HG02973 (cell line): ENCODE results near the gene DPM2.

Source experiments
- ATAC-seq: cut with Tn5 transposase; IDR thresholded peaks from one replicate; pipeline ENCODE4 v1.9.1; 2021; ENCODE audit warnings: moderate library complexity; ENCODE audit not compliant: unreplicated experiment

The DPM2 gene

DNA sequence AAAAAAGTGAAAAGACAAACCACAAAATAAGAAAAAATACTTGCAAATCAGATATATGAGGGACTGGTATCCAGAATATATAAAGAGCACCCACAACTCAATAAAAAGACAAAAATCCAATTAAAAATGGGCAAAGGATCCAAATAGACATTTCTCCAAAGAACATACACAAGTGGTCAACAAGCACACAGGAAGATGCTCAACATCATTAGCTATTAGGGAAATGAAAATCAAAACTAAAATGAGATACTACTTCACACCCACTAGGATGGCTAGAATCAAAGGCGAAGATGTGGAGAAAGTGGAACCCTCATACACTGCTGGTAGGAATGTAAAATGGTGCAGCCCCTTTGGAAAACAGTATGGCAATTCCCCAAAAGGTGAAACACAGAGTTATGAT is 21.1 kb upstream of the DPM2 start:
- ATAC-seq: no peak

DNA sequence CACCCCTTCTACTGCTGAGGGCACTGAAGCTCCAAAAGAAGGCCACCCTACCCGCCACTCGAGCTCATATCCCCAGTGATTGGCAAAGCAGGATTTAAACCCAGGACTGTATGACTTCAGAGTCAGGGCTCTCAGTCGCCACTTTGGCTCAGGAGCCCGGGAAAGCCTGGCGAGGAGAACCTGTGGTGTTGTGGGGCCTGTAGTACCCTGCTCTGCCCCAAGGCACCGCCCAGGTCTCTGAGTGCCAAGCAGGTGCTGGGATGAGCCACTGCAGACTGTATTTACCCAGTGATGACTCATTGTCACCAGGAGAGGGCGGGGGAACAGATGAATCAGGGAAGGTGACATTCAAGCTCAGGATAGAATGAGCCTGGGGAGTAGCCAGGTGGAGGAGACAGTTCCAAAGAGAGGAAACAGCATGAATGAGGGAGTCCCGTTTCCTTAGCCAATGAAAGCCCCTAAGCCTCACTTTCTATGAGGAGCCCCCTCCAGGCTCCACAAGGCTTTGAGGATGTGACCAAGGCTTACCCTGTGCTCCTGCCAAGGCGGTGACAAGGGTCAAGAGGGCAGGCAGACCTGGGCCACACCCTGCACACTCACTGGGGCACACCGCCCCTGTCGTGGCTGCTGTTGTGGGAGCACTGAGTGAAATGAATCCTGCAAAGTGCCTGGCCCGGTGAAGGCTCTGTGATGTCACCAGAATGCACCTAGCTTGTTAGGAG is 17.8 kb upstream of the DPM2 start:
- ATAC-seq: peak; percentile 52

DNA sequence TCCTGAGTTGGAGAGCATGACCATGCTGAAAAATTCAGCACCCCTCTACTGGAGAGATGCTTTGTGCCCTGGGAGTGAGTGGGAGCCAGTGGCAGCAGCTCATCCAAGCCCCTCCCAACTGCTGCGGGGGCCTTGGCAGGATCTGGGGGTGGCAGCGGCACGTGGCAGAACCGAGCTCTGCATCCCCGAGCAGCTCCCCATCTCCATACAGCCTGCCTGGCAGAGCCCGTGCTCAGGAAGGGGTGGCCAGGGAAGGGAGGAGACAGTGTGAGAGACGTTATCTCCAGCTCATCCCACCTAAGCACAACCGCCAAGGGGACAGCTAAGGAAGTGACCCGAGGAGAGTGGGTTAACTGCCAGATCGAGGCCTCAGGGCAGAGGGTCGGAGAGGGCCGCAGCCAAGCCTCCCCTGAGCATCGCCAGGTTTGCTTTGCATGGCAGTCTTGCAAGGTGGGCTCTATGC is 17.2 kb upstream of the DPM2 start:
- ATAC-seq: no peak

DNA sequence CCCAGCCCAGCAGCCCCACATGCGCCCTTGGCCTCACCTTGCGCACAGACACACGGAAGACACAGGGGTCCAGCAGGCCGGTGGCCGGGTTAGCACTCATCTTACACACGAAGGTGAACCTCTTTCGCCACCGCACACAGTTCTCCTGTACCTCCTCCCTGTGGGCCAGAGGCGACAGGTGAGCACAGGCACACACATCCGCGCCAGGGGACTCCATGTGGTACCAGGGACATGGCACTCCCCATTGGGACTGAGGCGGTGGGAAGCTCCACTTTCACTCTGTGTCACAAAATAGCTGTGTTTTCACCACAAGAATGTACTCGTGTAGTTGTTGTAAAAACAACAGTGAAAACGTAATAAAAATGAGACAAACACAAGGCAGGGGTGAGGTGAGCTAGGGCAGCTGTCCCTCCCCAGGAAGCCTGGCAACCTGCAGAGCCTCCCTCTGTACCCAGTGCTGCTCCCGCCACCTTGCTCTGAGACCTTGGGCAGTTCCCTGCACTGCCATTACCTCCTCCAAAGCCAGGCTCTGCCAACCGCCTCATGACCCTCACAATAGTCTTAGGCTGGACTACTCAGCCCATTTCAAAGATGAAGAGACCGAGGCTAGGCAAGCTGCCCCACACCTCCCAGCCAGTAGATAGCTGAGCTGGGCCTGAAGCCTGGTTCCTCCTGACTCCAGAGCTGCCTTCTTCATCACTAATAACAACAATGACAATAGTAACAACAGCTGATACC is 16.3 kb upstream of the DPM2 start:
- ATAC-seq: no peak

DNA sequence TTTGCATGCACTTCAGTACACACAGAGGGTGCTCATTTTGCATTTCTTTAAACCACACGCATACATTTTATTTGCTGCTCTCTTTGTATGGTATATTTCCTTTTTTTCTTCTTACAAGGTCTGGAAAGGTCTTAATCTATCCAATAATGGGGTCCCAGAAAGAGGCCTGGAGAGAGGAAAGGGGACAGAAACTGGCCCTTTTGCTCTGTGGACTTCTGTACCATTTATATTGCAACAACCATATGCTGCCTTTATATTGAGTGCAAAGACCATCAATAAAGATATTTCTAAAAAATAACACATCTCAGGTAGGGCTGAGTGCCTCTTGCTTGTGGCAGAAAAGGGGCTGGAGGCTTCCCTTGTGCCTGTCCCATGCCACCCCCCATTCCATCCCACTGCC is 15.5 kb upstream of the DPM2 start:
- ATAC-seq: no peak

DNA sequence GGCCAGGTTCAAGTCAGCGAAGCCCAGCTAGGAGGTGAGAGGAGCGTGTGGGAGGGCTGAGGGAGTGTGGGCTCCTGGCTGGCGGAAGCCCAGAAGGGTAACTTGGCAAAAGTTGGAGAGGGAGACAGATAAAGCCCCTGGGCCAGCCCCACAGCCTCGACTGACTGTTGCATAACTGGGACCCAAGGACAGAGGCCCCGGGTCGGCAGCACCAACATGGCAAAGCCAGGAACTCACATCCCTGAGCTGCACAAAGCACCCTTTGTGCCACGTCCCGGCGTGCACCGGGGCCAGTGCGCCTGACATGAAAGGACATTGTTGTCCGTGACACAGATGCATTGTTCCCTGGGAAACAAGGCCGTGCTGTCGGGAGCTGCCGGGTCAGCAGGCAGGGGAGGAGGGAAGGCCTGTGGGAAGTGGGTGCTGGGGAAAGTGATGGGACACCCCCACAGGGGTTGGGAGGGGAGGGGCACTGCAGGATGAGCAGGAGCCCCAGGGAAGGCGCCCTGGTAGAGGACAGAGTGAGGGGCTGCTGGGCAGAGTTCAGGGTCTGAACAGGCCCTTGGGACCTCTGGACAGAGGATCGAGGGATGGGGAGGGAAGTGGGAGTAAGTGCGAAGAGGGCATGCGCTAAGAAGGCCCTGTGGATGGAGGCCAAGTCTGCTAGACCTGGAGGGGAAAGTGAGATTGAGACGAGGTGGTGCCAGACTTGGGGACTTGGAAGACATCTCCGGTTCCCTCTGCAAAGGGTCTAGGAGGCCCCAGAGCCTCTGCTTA is 13.0 kb upstream of the DPM2 start:
- ATAC-seq: no peak

DNA sequence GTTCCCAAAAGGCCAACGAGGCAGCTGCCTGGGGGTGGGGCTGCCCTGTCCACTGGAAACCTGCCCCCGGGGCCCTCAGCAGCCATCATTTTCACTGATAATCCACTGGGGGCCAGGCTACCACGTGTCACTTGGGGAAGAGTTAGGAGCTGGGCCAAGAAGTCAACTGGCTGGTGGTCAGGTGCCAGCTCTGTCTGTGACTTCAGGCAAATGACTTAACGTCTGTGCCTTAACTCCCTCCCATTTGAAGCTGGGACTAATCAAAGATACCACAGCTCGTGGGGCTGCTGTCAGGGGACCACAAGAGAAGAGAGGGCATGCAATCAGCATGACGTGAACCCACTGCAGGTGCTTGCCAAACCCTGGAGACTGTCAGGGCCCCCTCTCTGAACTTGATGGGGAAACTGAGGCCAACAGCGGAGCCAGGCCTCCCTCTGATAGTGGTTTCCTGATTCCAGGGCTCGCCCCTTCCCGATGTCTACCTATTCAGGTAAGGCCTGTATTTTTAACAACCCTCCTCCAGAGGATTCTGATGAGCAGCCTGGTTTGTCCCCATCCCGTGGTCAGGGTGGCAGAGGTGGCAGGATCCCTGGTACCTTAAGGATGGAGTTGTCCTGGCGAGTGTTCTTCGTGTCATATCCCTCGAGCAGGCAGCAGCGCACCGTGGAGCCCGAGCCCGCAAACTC is 12.3 kb upstream of the DPM2 start:
- ATAC-seq: no peak

DNA sequence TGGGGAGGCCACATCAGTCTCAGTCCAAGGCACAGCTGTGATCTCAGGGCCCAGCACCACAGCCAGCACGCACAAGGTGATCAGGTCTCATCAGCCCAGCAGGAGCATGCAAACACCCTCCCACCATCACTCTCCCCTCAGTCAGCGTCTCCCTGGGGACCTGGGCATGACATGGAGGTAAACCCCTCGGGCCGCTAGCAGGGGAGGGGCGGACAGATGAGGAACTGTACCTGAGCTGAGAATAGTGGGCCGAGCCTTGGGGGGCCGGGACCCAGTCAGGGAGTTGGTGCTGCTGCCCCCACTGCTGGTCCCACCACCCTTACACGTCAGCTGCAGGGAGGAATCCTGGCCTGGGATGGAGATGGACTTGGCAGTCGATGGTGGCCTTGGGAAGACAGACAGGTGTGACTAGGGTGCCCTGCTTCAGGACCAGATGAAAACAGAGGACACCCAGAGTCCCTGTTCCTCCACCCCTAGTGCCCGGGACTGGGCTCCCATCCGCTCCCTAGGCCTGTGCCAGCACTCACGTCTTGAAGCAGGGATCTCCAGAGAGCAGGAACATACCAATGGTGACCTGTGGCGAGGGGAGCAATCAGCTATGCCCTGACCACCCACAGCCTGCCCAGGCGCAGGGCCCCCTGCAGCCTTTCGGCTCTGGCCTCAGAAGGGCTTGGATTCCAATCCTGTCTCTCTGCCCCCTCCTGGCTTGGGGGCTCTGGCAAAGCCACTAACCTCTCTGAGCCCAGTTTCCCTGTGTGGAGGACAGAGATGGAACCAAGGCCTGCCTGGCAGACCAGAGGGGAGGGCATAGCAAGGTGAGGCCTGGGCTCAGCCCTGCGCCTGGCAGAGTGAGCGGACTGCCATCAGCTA is 10.4 kb upstream of the DPM2 start:
- ATAC-seq: no peak

DNA sequence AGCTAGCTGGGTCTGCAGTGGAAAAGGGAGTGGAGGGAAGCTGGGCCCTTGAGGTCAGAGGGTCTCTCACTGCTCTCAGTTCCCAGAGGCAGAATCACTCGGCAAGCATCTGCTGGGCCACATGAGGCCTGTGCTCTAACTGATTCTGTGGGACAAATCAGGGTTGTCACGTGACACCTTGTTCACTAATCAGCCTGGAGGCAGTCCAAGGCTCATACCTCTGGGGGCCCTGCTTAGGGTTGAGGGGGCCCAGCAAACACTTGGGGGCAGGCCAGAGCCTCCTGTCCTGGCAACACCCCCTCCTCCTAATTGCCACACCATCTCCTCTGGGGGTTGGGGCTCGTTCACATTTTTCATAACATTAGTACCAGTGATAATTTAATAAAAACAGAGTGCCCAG is 9.1 kb upstream of the DPM2 start:
- no peak for ATAC-seq

DNA sequence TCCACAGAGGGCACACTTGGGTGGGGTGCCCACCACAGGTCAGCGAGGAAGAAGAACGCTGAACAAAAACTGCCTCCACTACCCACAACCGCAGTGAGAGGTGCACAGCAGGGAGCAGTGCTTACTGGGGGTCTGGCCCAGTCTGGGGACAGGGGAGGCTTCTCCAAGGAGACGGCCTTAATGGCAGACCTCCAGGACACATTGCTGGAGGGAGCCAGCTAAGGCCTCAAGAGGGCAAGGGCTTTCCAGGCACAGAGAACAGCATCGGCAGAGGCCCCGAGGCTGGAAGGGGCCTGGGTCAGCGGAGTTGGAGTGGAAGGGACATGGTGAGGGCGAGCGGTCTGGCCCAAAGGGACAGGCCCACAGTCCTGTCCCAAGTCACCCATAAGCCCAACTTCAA is 8.3 kb upstream of the DPM2 start:
- no peak for ATAC-seq

DNA sequence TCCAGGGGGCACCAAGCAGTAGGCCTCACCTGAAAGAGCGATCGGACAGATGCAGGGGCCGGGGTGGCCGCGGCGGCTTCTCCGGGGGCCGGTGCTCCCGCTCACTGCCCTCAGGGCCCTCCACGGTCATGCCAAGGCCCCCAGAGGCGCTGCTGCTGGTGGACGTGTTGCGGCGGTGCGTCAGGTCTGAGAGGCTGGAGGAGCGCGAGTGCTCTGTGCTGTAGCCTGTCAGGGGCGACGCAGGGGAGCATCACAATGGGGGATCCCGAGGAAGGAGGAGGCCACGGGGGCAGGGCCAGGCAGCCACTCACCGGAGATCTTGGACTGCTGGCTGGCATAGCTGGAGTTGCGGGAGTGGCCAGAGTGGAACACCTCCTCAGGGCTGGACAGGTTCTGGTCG is 7.7 kb upstream of the DPM2 start:
- ATAC-seq: no peak

DNA sequence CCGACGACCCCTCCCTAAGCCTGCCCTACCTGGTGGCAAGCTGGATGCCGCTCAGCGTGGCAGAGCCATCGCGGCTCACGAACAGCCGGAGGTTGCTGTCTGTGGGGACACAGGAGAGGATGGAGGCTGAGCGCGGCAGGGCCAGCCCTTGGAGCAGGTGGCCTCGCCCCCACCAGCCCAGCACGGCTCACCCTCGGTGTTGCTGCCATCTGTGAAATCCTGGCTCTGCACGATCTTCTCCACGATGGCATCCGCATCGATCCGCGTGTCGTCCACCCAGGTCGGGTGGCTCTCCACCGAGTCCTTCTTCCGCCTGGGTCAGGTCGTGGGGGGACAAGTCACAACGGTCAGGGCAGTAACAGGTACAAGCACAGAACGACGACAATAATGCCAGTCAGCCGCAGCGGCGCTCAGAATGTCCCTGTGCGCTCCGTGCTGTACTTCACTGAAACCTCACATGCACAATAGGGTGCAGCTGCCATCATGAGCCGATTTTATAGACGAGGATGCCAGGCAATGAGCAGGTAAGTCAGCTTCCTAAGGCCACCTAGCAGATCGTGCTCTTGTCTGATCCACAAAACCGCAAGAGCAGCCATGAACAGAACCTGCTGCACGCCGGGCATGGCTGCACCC is 7.0 kb upstream of the DPM2 start:
- no peak for ATAC-seq

DNA sequence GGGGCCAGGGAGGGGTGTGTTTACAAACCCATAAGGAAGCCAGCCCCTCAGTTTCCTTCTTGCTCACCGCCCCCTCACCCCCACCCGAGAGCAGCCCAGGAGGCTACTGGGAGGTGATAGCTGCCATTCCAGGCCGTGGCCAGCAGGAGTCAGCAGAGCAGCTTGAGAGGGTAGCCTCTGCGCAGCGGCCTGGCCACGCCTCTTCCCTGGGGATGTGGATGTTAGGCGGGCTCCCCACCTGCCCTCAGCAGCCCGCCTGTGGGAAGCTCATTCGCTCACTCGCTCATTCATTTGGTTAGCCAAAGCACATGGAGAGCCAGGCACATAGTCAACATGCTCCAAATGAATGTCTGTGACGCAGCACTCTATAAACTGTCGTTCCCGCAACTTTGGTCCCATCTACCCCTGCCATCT is 6.1 kb upstream of the DPM2 start:
- ATAC-seq: no peak

DNA sequence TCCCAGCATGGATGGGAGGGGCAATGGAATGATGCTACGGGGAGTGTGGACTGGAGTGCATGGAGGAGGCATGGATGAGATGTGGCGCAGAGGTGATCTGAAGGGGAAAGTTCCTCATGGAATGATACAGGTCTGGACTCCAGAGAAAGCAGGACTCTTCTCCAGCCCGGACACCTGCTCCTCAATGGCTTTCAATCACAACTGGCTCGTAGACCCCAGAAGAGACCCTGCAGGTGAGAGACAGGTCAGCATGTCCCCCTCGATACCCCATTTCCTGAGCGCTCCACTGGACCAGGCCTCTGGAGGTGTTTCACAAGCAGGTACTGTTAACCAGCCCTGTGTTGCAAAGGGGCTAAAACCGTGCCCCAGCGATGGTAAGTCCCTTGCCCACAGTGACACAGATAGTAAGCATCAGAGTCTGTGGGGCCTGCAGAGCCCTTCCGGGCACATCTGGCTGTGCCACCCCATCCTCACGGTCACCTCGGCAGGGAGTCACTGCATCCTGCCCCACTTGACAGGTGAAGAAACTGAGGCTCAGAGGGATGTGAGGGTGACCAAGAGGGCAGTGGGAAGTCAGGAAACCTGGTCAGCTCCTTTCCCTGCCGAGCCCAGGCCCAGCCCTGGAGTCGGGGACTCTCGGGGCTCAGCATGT is 5.5 kb upstream of the DPM2 start:
- ATAC-seq: no peak

DNA sequence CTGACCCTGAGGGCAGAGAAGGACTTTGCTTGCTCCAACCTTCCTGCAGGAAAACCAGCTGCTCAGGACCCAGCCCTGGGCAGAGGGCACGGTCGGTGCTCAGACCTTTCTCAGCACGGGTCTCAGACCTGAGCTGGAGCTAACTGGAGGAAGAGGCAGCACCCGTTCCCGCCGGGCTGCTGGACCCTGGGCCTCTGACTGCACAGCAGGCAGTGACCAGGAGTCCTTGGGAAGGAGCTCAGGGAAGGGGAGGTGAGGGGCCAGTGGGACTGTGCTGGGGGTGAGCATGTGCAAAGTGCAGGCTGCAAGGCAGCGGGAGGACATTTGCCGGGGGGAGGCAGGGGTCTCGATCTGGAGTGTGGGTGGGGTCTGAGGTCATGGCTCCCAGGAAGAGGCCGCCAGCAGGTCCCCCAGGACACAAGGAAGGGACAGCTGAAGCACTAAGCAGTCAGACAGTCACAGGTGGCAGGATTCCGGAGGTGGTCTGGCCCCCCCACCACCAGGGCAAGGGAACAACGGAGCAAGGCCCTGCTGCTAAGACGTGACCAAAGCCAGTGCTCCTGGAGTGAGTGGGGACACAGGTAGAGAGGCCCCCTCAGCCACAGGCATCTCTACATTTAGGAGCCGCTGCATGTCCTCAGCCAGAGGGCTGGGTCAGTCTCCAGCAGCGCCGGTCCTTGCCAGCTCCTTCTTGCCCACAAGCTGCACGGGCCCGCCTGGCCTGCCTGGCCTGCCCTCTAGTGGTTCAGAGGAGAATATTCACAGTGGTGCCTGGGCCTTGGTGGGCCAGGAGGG is 4.8 kb upstream of the DPM2 start:
- no peak for ATAC-seq

DNA sequence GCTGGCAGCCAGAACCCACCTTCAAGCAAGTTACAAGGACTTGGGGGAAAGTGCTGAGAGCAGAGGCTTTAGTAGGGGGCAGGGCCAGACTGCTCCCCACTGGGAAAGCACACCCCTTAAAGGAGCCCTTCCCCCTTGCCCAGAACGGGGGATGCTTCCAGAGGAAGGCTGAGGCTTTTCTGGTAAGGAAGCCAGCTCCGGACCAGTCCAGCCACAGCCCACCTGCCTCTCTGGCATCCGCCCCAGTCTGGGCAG is 4.2 kb upstream of the DPM2 start:
- no peak for ATAC-seq

DNA sequence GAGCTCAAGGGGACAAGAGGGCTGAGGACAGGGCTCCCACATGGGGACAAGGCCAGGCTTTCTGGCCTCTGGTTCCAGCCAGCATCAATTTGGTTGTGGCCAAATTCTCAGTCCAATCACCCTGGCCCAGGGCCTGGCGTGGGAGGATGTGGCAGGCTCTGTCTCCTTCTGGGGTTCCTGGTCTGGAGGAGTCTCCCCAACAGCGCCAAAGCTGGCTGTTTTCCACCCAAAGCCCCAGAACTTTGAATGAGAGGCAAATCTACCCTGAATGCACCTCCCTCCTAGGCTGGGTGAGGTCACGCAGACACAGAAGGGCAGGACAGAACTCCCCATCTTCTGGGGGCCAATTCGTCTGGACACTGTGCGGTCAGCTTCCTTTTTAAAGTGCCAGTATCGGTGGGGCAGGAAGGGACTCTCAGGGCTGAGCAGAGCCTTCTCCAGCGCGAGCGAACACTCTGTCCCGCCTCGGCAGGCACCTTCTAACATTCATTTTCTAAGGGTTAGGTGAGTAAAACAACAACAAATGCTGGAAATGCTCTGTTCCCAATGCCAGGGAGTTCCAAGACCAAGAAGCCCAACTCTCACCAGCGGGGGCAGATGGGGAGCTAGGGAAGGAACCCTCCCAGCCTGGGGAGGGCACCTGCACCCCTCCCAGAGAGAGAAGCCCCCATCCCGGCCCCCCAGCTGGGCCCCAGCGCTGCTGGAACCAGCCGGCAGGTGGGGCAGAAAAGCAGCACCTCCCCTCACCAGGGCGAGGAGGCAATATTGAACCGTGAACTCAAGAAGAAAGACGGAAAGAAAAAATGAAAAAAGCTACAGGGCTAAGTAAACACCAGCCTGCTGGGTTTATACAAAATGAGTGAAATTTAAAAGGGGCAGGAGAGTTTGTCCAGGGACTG is 3.7 kb upstream of the DPM2 start:
- ATAC-seq: no peak

DNA sequence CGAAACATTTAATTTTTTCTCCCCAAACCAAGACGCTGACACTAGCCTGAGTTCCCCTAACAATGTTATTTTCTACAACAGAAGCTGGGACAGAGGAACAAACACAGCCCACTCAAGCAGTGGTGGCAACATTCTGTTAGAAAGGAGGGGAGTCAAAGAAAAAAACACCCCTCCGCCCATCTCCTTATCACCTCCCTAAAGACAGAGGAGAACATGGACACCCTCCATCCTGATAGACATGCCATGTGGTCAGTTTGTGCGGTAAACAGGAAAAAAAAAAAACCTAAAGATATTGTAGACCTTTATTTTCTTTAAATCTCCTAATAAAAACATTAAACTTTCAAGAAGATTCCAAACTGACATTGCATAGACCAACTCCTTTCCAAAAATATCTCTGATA is 2.9 kb upstream of the DPM2 start:
- ATAC-seq: no peak
